HG03175 (cell line): ENCODE results near the gene PDZRN4.

Experiments used
- ATAC-seq: cut with Tn5 transposase; IDR thresholded peaks from one replicate; pipeline ENCODE4 v1.9.1; 2021; ENCODE audit warnings: mild to moderate bottlenecking, moderate library complexity; ENCODE audit not compliant: unreplicated experiment

The PDZRN4 gene

GRCh38 chr12:41443690-41444089 is 255.6 kb downstream of the PDZRN4 start:
- no peak for ATAC-seq

- ATAC-seq = no peak
These were observed 264.8 kb downstream of the PDZRN4 start for GRCh38 chr12:41452838-41453407.

GRCh38 chr12:41453409-41453808 is 265.3 kb downstream of the PDZRN4 start:
- ATAC-seq = no peak

GRCh38 chr12:41459111-41459905 is 271.2 kb downstream of the PDZRN4 start:
- ATAC-seq = no peak

GRCh38 chr12:41459906-41460214 is 271.7 kb downstream of the PDZRN4 start:
- no peak for ATAC-seq

- ATAC-seq = no peak
These were observed 272.8 kb downstream of the PDZRN4 start for GRCh38 chr12:41460906-41461305.

GRCh38 chr12:41462312-41462711 is 274.2 kb downstream of the PDZRN4 start:
- ATAC-seq = no peak

- no peak for ATAC-seq
These were observed 277.4 kb downstream of the PDZRN4 start for GRCh38 chr12:41465526-41465925.

- ATAC-seq = no peak
These were observed 278.2 kb downstream of the PDZRN4 start for GRCh38 chr12:41466300-41466699.

- no peak for ATAC-seq
These were observed 278.7 kb downstream of the PDZRN4 start for GRCh38 chr12:41466802-41467201.

GRCh38 chr12:41467591-41468325 is 279.6 kb downstream of the PDZRN4 start:
- no peak for ATAC-seq

- no peak for ATAC-seq
These were observed 280.2 kb downstream of the PDZRN4 start for GRCh38 chr12:41468341-41468740.

- ATAC-seq = no peak
These were observed 280.6 kb downstream of the PDZRN4 start for GRCh38 chr12:41468756-41469155.

- ATAC-seq = no peak
These were observed 285.3 kb downstream of the PDZRN4 start for GRCh38 chr12:41473441-41473840.

GRCh38 chr12:41474001-41474400 is 285.9 kb downstream of the PDZRN4 start:
- no peak for ATAC-seq

- no peak for ATAC-seq
These were observed 288.6 kb downstream of the PDZRN4 start for GRCh38 chr12:41476499-41477439.

- no peak for ATAC-seq
These were observed 291.3 kb downstream of the PDZRN4 start for GRCh38 chr12:41479426-41479825.

- ATAC-seq = no peak
These were observed 297.1 kb downstream of the PDZRN4 start for GRCh38 chr12:41485203-41485602.

- ATAC-seq = no peak
These were observed 298.6 kb downstream of the PDZRN4 start for GRCh38 chr12:41486718-41487117.

- ATAC-seq = no peak
These were observed 307.9 kb downstream of the PDZRN4 start for GRCh38 chr12:41496009-41496408.

- ATAC-seq = no peak
These were observed 309.3 kb downstream of the PDZRN4 start for GRCh38 chr12:41497409-41497808.
